HepG2 (cell line): ENCODE results near the gene DNASE2B. TPM values are rescaled to one million over a fixed set of nuclear protein-coding genes. Genes with fewer than 3 reads are reported as not detected.

Experiments used
- ATAC-seq: fragments of 200-7000 bp; cut with Tn5 transposase; 3 replicates; pipeline ENCODE4 v1.9.1; 2020; ENCODE audit warnings: mild to moderate bottlenecking, moderate library complexity
- BruUV-seq: library from RNA; stranded (reverse); fragments of 400-500 nt; replicated peaks from 2 replicates; lab custom pipeline; 2021; lab: Mats Ljungman, UMichigan
- CTCF ChIA-PET: fragments of 300-600 bp; formaldehyde crosslinking; extraction: SDS; loops from one replicate; lab custom pipeline; 2021; ENCODE audit warnings: low total read pairs, inconsistent platforms, low intra/inter-chr PET ratio; lab: Yijun Ruan, JAX
- POLR2A ChIA-PET: fragments of 350-600 bp; sonication (Branson Sonifier 250); formaldehyde crosslinking; loops from one replicate; lab custom pipeline; 2020; ENCODE audit warnings: antibody characterized with exemption, inconsistent platforms; lab: Yijun Ruan, JAX
- DNase-seq: peaks from one replicate; pipeline ENCODE4 v3.0.0-alpha.2; 2015; ENCODE audit warnings: low spot score
- FAIRE-seq: peaks from 3 replicates; lab custom pipeline; 2011; peaks lifted over from hg19 to GRCh38; lab: Jason Lieb, UNC
- H2AFZ ChIP-seq: one replicate; pipeline ENCODE4 v1.6.1; 2011; ENCODE audit warnings: low read length, inconsistent platforms
- H3K27ac ChIP-seq: fragments of 300-600 bp; 3 replicates; pipeline ENCODE4 v1.8.0; 2011; ENCODE audit warnings: mixed run types, mild to moderate bottlenecking, mixed read lengths, low read length, inconsistent platforms; ENCODE audit not compliant: insufficient read depth; ENCODE audit errors: extremely low read length
- H3K27me3 ChIP-seq, 2 experiments: fragments of 200-600 bp in 1 of 2; 2 replicates in 1 of 2; 3 replicates in 1 of 2; pipeline versions ENCODE4 v1.6.0 to v1.8.0; 2011; ENCODE audit warnings: low read length in 2 of 2, mild to moderate bottlenecking in 2 of 2, moderate library complexity in 2 of 2, inconsistent platforms in 1 of 2; ENCODE audit not compliant: insufficient read depth in 2 of 2, control insufficient read depth in 1 of 2
- H3K36me3 ChIP-seq, 2 experiments: fragments of 200-600 bp in 1 of 2; replicated peaks in 1 of 2; 2 replicates in 1 of 2; 3 replicates in 1 of 2; pipeline versions ENCODE4 v1.5.1 to v1.8.0; 2011; ENCODE audit warnings: low read length in 2 of 2, inconsistent platforms in 1 of 2; ENCODE audit not compliant: insufficient read depth in 2 of 2, control insufficient read depth in 1 of 2
- H3K4me1 ChIP-seq: 2 replicates; pipeline ENCODE4 v1.5.1; 2012; ENCODE audit warnings: low read length, inconsistent platforms; ENCODE audit not compliant: insufficient read depth
- H3K4me2 ChIP-seq: 2 replicates; pipeline ENCODE4 v1.6.0; 2011; ENCODE audit warnings: low read depth, low read length, inconsistent platforms
- H3K4me3 ChIP-seq, 3 experiments: fragments of 200-600 bp in 1 of 3; sonication (generic), shearing (Covaris generic) in 1 of 3; replicated peaks in 1 of 3; 2 replicates each; pipeline ENCODE4 v1.5.1; 2011 to 2016; ENCODE audit warnings: low read length in 3 of 3, inconsistent platforms in 2 of 3, low read depth in 2 of 3, mild to moderate bottlenecking in 2 of 3, control low read depth in 1 of 3, mixed read lengths in 1 of 3; ENCODE audit not compliant: insufficient read depth in 1 of 3
- H3K79me2 ChIP-seq: one replicate; pipeline ENCODE4 v1.6.1; 2011; ENCODE audit warnings: low read length, inconsistent platforms; ENCODE audit not compliant: insufficient read depth
- H3K9ac ChIP-seq: 2 replicates; pipeline ENCODE4 v1.6.0; 2011; ENCODE audit warnings: mild to moderate bottlenecking, low read depth, low read length, inconsistent platforms; ENCODE audit not compliant: insufficient read depth
- H3K9me3 ChIP-seq: 2 replicates; pipeline ENCODE4 v1.5.1; 2012; ENCODE audit warnings: mild to moderate bottlenecking, low read length
- H4K20me1 ChIP-seq: 2 replicates; pipeline ENCODE4 v1.6.0; 2011; ENCODE audit warnings: inconsistent platforms, mild to moderate bottlenecking, low read length, moderate library complexity; ENCODE audit not compliant: insufficient read depth
- KLF11 ChIP-seq: IDR thresholded peaks from 2 replicates; pipeline ENCODE4 v1.6.1; 2016; ENCODE audit warnings: missing compliant biosample characterization
- MXD1 ChIP-seq: sonication (generic); formaldehyde crosslinking; IDR thresholded peaks from 2 replicates; pipeline ENCODE4 v1.4.0; 2020; ENCODE audit warnings: mild to moderate bottlenecking, missing genetic modification reagents
- PHF21A ChIP-seq: sonication (generic); formaldehyde crosslinking; IDR thresholded peaks from 2 replicates; pipeline ENCODE4 v1.5.0; 2020; ENCODE audit warnings: mild to moderate bottlenecking, missing genetic modification reagents
- PLSCR1 ChIP-seq: sonication (generic); formaldehyde crosslinking; IDR thresholded peaks from 2 replicates; pipeline ENCODE4 v1.5.0; 2020; ENCODE audit warnings: missing genetic modification reagents, mild to moderate bottlenecking, borderline replicate concordance
- THAP8 ChIP-seq: sonication (generic); formaldehyde crosslinking; IDR thresholded peaks from 2 replicates; pipeline ENCODE4 v1.5.1; 2020; ENCODE audit warnings: missing genetic modification reagents, mild to moderate bottlenecking, borderline replicate concordance
- ZNF24 ChIP-seq: fragments of 450-650 bp; IDR thresholded peaks from 2 replicates; pipeline ENCODE4 v1.6.1; 2017; ENCODE audit warnings: antibody characterized with exemption, mild to moderate bottlenecking
- ZNF512B ChIP-seq: sonication (generic); formaldehyde crosslinking; IDR thresholded peaks from 2 replicates; pipeline ENCODE4 v1.5.1; 2020; ENCODE audit warnings: missing genetic modification reagents, mild to moderate bottlenecking, borderline replicate concordance
- ZNF577 ChIP-seq: sonication (generic); formaldehyde crosslinking; IDR thresholded peaks from 2 replicates; pipeline ENCODE4 v1.4.0; 2020; ENCODE audit warnings: mild to moderate bottlenecking, low read depth, missing genetic modification reagents, borderline replicate concordance
- ZNF891 ChIP-seq: sonication (generic); formaldehyde crosslinking; IDR thresholded peaks from 2 replicates; pipeline ENCODE4 v1.5.0; 2020; ENCODE audit warnings: mild to moderate bottlenecking, missing genetic modification reagents
- in situ Hi-C: cut with HindIII; loops from 2 replicates; pipeline ENCODE4 v1.10.0; 2017; ENCODE audit warnings: low pct_unique_long_range_greater_than_20kb; ENCODE audit not compliant: extremely low pct_ligation_motif_present
- intact Hi-C: fragments of 100-400 bp; cut with micrococcal nuclease; formaldehyde crosslinking; loops from one replicate; pipeline ENCODE4 v1.10.0; 2022; ENCODE audit not compliant: unreplicated experiment
- polyA plus RNA-seq, 8 experiments: library from polyadenylated mRNA; depleted of rRNA in 3 of 8; stranded (reverse) in 7 of 8; unstranded in 1 of 8; fragments of >200 nt; fragmentation: Illumina TruSeq in 4 of 8; extraction: Trizol in 4 of 8; gene quantifications; 2 replicates each; pipeline versions ENCODE4 v1.2.1 to v1.2.3, GENCODE V29; 2011 to 2016; ENCODE audit warnings: low read depth in 4 of 8, missing spikeins in 1 of 8, mixed read lengths in 1 of 8; ENCODE audit not compliant: insufficient read depth in 1 of 8
- total RNA-seq, 5 experiments: library from RNA; depleted of rRNA; stranded (reverse); fragments of >200 nt; fragmentation: Illumina TruSeq; extraction: Trizol; gene quantifications; 2 replicates each; pipeline ENCODE4 v1.2.3, GENCODE V29; 2016; ENCODE audit warnings: low read depth in 1 of 5

Gene DNASE2B
- total and polyA plus RNA-seq, 2 of the 13 experiments (the other 11 are each of a cell fraction or from before 2014, with no cell fraction given) = not detected

- no peak overlapping the region for H3K4me3 ChIP-seq
- H3K9ac ChIP-seq = no peak overlapping the region
- intact Hi-C loops = no loop called here
- no peak overlapping the region for H2AFZ ChIP-seq
- no peak overlapping the region for H3K27ac ChIP-seq
- H3K9me3 ChIP-seq = no peaks in the 10 kb centered on the region
- in situ Hi-C loops = no loop called here
- H3K79me2 ChIP-seq = no peaks in the 10 kb centered on the region
- H3K4me2 ChIP-seq = no peak overlapping the region
- BruUV-seq = no TSS peak
- H3K36me3 ChIP-seq = no peaks in the 10 kb centered on the region
- no peak for TF ChIP-seq PLSCR1 (CRISPR knock-in tag)
- TF ChIP-seq KLF11 (CRISPR knock-in tag) = no peak
- no peak for TF ChIP-seq ZNF24
- no peak for TF ChIP-seq MXD1 (CRISPR knock-in tag)
- TF ChIP-seq ZNF512B (CRISPR knock-in tag) = no peak
- TF ChIP-seq THAP8 = no peak
- no peak for TF ChIP-seq ZNF891
- TF ChIP-seq ZNF577 (CRISPR knock-in tag) = no peak
- no peak for TF ChIP-seq PHF21A (CRISPR knock-in tag)
- no peaks in the 10 kb centered on the region for H4K20me1 ChIP-seq
- DNase-seq = no peak
- no peak for ATAC-seq
- H3K27me3 ChIP-seq = no peaks in the 10 kb centered on the region
- ChIA-PET POLR2A (no interaction called here), CTCF (no interaction called here)
- H3K4me1 ChIP-seq = no peaks in the 10 kb centered on the region
- FAIRE-seq = no peak
Observed at GRCh38 chr1:84402060-84402459, 3.8 kb downstream of the DNASE2B start.
